Liver (tissue), 3 donors: Measurements from ENCODE around the gene GPC3.

ENCODE experiments used
- CTCF ChIP-seq: fragments of 150-350 bp; IDR thresholded peaks from 2 replicates; pipeline ENCODE4 v1.5.1; 2017; ENCODE audit warnings: improper control_type of control experiment, low read depth, low read length; ENCODE audit not compliant: missing input control
- EGR1 ChIP-seq, 2 donors: IDR thresholded peaks; 2 replicates each; pipeline ENCODE4 v1.6.1; 2016 to 2018; ENCODE audit warnings: antibody characterized with exemption in 2 of 2, low read depth in 2 of 2
- GABPA ChIP-seq, 2 donors: IDR thresholded peaks in 1 of 2; conservative IDR thresholded peaks in 1 of 2; 2 replicates each; pipeline ENCODE4 v1.6.1; 2016; ENCODE audit warnings: antibody characterized with exemption in 2 of 2, mild to moderate bottlenecking in 1 of 2, moderate library complexity in 1 of 2
- NR2F2 ChIP-seq: IDR thresholded peaks from 2 replicates; pipeline ENCODE4 v1.6.1; 2016; ENCODE audit warnings: antibody characterized with exemption
- TAF1 ChIP-seq: conservative IDR thresholded peaks from 2 replicates; pipeline ENCODE4 v1.6.1; 2016; ENCODE audit warnings: antibody characterized with exemption, mild to moderate bottlenecking
- TF ChIP-seq, protein P1 (sequence below): IDR thresholded peaks from 2 replicates; pipeline ENCODE4 v1.6.1; 2016; ENCODE audit warnings: antibody characterized with exemption, mild to moderate bottlenecking
- donor health status: healthy.
- donor health status: healthy.

DNA sequence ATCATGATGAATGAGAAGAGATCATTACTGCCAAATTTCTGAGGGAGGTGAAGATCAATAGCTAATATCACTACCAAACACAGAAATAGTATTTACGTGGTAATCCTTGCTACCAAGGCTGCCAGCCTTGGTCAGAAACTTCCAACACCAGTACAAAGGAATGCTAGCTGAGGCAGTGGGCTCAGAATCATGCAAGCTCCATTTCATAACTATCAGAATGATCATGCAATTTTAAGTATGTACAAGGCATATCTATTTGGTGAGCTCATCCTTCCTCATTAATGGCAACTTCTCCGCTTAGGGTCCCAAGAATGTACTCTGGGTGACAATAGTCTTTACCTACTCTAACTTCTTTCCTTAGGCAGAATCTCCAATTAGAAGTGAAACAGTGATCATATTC, 135.0 kb downstream of the GPC3 start:
- TF ChIP-seq NR2F2 (no peak), CTCF (no peak), GABPA (IDR thresholded peaks at IDR 0.05 in 1 of 2, conservative IDR thresholded peaks at IDR 0.05 in 1 of 2) (no peak), TAF1 (no peak), EGR1 (IDR thresholded peaks at IDR 0.05; ENCODE audit: low read depth in 2 of 2) (no peak)
- TF ChIP-seq, protein P1, sequence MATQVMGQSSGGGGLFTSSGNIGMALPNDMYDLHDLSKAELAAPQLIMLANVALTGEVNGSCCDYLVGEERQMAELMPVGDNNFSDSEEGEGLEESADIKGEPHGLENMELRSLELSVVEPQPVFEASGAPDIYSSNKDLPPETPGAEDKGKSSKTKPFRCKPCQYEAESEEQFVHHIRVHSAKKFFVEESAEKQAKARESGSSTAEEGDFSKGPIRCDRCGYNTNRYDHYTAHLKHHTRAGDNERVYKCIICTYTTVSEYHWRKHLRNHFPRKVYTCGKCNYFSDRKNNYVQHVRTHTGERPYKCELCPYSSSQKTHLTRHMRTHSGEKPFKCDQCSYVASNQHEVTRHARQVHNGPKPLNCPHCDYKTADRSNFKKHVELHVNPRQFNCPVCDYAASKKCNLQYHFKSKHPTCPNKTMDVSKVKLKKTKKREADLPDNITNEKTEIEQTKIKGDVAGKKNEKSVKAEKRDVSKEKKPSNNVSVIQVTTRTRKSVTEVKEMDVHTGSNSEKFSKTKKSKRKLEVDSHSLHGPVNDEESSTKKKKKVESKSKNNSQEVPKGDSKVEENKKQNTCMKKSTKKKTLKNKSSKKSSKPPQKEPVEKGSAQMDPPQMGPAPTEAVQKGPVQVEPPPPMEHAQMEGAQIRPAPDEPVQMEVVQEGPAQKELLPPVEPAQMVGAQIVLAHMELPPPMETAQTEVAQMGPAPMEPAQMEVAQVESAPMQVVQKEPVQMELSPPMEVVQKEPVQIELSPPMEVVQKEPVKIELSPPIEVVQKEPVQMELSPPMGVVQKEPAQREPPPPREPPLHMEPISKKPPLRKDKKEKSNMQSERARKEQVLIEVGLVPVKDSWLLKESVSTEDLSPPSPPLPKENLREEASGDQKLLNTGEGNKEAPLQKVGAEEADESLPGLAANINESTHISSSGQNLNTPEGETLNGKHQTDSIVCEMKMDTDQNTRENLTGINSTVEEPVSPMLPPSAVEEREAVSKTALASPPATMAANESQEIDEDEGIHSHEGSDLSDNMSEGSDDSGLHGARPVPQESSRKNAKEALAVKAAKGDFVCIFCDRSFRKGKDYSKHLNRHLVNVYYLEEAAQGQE: no peak
